ENCODE results near the gene FEN1. TPM values are rescaled to one million over a fixed set of nuclear protein-coding genes. Genes with fewer than 3 reads are reported as not detected.

FEN1 gene
- total RNA-seq, 2 donors from 2014 or later = 2.6 to 3.4 TPM

DNA sequence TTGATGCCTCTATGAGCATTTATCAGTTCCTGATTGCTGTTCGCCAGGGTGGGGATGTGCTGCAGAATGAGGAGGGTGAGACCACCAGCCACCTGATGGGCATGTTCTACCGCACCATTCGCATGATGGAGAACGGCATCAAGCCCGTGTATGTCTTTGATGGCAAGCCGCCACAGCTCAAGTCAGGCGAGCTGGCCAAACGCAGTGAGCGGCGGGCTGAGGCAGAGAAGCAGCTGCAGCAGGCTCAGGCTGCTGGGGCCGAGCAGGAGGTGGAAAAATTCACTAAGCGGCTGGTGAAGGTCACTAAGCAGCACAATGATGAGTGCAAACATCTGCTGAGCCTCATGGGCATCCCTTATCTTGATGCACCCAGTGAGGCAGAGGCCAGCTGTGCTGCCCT is 2.7 kb downstream of the FEN1 start:
- no peak overlapping the region for H3K4me3 ChIP-seq
- ATAC-seq (no peak), DNase-seq (no peak)
- H3K27me3 ChIP-seq = no peaks in the 10 kb centered on the region
- H3K9me3 ChIP-seq = no peaks in the 10 kb centered on the region
- TF ChIP-seq POLR2A (IDR thresholded peaks at IDR 0.05) = no peak
- TF ChIP-seq, protein P1, sequence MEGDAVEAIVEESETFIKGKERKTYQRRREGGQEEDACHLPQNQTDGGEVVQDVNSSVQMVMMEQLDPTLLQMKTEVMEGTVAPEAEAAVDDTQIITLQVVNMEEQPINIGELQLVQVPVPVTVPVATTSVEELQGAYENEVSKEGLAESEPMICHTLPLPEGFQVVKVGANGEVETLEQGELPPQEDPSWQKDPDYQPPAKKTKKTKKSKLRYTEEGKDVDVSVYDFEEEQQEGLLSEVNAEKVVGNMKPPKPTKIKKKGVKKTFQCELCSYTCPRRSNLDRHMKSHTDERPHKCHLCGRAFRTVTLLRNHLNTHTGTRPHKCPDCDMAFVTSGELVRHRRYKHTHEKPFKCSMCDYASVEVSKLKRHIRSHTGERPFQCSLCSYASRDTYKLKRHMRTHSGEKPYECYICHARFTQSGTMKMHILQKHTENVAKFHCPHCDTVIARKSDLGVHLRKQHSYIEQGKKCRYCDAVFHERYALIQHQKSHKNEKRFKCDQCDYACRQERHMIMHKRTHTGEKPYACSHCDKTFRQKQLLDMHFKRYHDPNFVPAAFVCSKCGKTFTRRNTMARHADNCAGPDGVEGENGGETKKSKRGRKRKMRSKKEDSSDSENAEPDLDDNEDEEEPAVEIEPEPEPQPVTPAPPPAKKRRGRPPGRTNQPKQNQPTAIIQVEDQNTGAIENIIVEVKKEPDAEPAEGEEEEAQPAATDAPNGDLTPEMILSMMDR (IDR thresholded peaks at IDR 0.05) = no peak
- intact Hi-C loops (cut with DNase I) = no loop called here
- H3K4me1 ChIP-seq = peaks cover 27% of the 10 kb centered on the region
- peaks cover 0 to 5% of the 10 kb centered on the region in 2 donors for H3K36me3 ChIP-seq (replicated peaks in 1 of 2; ENCODE audit: insufficient read depth in 1 of 2, low read depth in 2 of 2)
- 73 to 77% methylated on average over 10 to 12 of the region's 12 CpGs for WGBS, 2 donors
- H3K27ac ChIP-seq = no peak overlapping the region

DNA sequence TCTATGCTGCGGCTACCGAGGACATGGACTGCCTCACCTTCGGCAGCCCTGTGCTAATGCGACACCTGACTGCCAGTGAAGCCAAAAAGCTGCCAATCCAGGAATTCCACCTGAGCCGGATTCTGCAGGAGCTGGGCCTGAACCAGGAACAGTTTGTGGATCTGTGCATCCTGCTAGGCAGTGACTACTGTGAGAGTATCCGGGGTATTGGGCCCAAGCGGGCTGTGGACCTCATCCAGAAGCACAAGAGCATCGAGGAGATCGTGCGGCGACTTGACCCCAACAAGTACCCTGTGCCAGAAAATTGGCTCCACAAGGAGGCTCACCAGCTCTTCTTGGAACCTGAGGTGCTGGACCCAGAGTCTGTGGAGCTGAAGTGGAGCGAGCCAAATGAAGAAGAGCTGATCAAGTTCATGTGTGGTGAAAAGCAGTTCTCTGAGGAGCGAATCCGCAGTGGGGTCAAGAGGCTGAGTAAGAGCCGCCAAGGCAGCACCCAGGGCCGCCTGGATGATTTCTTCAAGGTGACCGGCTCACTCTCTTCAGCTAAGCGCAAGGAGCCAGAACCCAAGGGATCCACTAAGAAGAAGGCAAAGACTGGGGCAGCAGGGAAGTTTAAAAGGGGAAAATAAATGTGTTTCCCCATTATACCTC is 3.3 kb downstream of the FEN1 start:
- no peaks in the 10 kb centered on the region for H3K27me3 ChIP-seq
- intact Hi-C loops (cut with DNase I) = no loop called here
- H3K4me3 ChIP-seq = no peak overlapping the region
- H3K36me3 ChIP-seq (replicated peaks in 1 of 2; ENCODE audit: insufficient read depth in 1 of 2, low read depth in 2 of 2) = peaks cover 0 to 5% of the 10 kb centered on the region in 2 donors
- no peaks in the 10 kb centered on the region for H3K9me3 ChIP-seq
- TF ChIP-seq, protein P1 (IDR thresholded peaks at IDR 0.05) = no peak
- no peak for TF ChIP-seq POLR2A (IDR thresholded peaks at IDR 0.05)
- peaks cover 25% of the 10 kb centered on the region for H3K4me1 ChIP-seq
- WGBS, 2 donors = 86 to 87% methylated on average over 9 to 18 of the region's 18 CpGs
- H3K27ac ChIP-seq = no peak overlapping the region
- ATAC-seq = no peak
- no peak for DNase-seq

DNA sequence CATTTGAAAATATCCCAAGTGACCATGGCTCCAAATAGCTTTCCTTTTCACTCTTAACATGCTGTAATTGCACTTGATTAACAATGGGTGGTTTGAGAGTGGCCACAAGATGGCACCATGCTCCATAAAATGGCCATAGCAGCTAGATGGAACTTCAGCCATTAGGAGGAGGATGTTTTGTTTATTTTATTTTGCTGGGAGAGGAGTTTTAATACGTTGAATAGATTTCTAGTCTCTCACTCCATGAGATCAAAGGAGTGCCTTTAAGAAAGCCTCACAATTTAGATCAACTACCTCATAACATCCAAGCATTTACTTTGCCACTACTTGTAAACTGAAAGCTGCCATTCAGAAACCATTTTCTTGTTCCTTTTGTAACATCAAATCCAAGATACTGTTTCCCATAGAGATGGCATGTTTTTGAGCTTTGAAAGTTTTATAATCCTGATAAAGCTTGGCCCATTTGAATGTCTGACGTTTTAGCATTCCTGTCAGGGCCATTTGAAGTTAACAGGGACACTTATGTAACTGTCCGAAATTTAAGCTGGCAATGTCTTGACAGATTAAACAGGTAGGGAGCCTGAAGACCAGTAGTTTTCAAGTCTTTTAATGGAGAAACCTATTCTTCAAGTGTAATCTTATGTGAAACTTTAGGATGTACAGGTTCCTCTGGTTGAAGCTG is 4.7 kb downstream of the FEN1 start:
- no peaks in the 10 kb centered on the region for H3K9me3 ChIP-seq
- H3K27me3 ChIP-seq = no peaks in the 10 kb centered on the region
- H3K4me1 ChIP-seq = peaks cover 19% of the 10 kb centered on the region
- 10 to 15% methylated on average over 3 of the region's 3 CpGs for WGBS, 2 donors
- no peak for TF ChIP-seq POLR2A (IDR thresholded peaks at IDR 0.05)
- TF ChIP-seq, protein P1 (IDR thresholded peaks at IDR 0.05) = peak; percentile 63 to 95 (median 87)
- H3K36me3 ChIP-seq (replicated peaks in 1 of 2; ENCODE audit: insufficient read depth in 1 of 2, low read depth in 2 of 2) = peaks cover 0 to 5% of the 10 kb centered on the region in 2 donors
- H3K4me3 ChIP-seq = no peak overlapping the region
- DNase-seq (peak; percentile 83 to 89 (median 87)), ATAC-seq (peak; percentile 43)
- no peak overlapping the region for H3K27ac ChIP-seq
- intact Hi-C loops (cut with DNase I) = no loop called here

DNA sequence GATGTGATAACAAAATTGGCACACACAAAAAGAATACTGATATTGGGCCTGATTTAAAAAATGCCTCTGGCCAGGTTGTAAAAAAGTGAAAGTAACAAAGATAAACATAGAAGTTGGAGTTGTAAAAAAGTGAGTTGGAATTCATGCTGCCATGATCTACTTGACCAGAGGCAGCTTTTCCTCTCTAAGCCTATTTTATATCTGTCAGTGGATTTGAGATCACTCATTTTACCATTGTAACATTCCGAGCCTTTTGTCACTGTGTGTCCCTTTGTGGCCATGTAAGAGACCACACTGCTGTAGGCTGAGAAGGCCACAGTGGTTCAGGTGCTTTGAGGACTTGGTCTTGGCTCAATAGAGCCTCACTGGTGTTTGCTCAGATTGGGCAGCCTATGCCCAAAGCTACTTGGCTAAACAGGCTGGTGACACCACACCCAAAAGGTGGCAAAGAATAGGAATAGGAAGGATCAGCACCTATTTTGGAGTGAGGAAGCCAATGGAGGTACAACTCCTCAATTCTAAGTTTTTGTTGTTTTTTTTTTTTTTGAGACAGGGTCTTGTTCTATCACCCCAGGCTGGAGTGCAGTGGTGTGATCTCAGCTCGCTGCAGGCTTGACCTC is 7.1 kb downstream of the FEN1 start:
- DNase-seq = no peak

More for the DNA sequence above, 7.1 kb downstream of the FEN1 start:
- intact Hi-C loops (cut with DNase I) = loop anchor here (10.0 kb wide), 1 partner anchor 285 kb away; no protein-coding TSS in a partner anchor
- WGBS, 2 donors = 100% methylated on average over 2 of the region's 2 CpGs
- Histone ChIP-seq H3K4me1 (peaks cover 8% of the 10 kb centered on the region), H3K9me3 (no peaks in the 10 kb centered on the region), H3K27ac (no peak overlapping the region), H3K4me3 (no peak overlapping the region), H3K36me3 (replicated peaks in 1 of 2; ENCODE audit: insufficient read depth in 1 of 2, low read depth in 2 of 2) (peaks cover 0 to 5% of the 10 kb centered on the region in 2 donors), H3K27me3 (no peaks in the 10 kb centered on the region)
- no peak for ATAC-seq
- TF ChIP-seq POLR2A (IDR thresholded peaks at IDR 0.05) = no peak
- TF ChIP-seq, protein P1 (IDR thresholded peaks at IDR 0.05) = no peak

All from body of pancreas (tissue), 4 donors.